SK-MEL-5 (cell line): ENCODE measurements around the gene PMAIP1. TPM values are rescaled to one million over a fixed set of nuclear protein-coding genes. Genes with fewer than 3 reads are reported as not detected.

ENCODE experiments used
- DNase-seq: peaks from one replicate; pipeline ENCODE4 v3.0.0-alpha.2; 2016; ENCODE audit warnings: low read depth, low spot score
- in situ Hi-C: cut with HindIII; loops from 2 replicates; pipeline ENCODE4 v1.10.0; 2016; ENCODE audit warnings: low sequenced_read_pairs, high pct_unique_total_duplicates, low pct_unique_long_range_greater_than_20kb
- total RNA-seq: library from RNA; depleted of rRNA; stranded (reverse); fragments of >200 nt; shearing (Covaris generic); gene quantifications from 2 replicates; pipeline ENCODE4 v1.2.3, GENCODE V29; 2014

PMAIP1 gene
- total RNA-seq, 1 experiment from 2014 or later, result 11.5 TPM

GRCh38 chr18:59906203-59906602, 6.4 kb downstream of the PMAIP1 start:
- in situ Hi-C loops, result no loop called here

DNA sequence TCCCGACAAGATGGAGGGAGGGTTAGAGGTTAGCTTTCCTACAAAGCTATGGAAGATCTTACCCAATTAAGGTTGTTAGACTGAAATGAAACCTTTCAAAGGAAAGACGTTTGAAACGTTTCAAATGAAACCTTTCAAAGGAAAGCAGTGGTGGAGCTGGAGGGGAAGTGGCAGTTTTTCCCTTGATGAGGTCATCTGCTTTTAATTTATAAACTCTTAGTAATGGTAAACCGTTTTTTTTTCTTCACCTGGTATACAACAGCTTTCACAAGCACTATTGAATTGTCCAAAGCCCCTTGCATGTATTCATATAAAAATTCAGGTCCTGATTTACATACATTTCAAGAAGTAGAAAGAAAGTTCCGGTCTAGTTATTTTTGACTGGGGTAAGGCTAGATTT, 7.4 kb downstream of the PMAIP1 start:
- in situ Hi-C loops, result no loop called here
- no peak for DNase-seq

More at GRCh38 chr18:59906203-59906602, 6.4 kb downstream of the PMAIP1 start:
- DNase-seq, result peak; percentile 46

GRCh38 chr18:59907660-59908059, 7.9 kb downstream of the PMAIP1 start:
- no peak for DNase-seq
- in situ Hi-C loops, result no loop called here

- in situ Hi-C loops, result no loop called here
- DNase-seq, result no peak
These were observed 9.0 kb downstream of the PMAIP1 start for GRCh38 chr18:59908799-59909198.

DNA sequence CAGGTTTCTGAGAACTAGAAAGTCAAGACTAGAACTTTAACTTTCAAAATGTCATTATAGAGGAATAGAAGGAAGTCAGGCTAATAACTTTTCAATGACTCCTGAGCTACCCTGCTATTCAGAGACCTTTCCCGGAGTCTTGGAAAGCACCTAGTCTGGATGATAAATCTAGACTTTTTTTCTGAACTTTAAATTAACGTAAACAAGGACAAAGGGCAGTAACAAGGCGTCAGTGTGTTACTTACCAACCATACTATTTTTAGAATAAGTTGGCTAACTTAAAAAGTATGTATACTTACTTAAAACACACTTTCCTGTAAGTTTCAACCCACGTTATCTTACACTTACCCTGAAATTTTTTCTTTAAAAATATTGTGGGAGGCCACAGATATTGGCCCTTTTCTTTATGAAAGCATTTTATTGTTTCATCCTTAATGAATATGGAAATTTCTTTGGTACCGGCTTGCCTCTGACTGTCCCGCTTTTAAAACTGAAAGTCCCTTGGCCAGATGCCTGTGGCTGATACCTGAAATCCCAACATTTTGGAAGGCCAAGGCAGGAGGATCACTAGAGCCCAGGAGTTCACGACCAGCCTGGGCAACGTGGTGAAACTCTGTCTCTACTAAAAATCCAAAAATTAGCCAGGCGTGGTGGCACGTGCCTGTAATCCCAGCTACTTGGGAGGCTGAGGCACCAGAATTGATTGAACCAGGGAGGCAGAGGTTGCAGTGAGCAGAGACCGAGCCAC, 9.7 kb downstream of the PMAIP1 start:
- no peak for DNase-seq
- in situ Hi-C loops, result no loop called here

GRCh38 chr18:59910967-59911366, 11.2 kb downstream of the PMAIP1 start:
- no peak for DNase-seq
- in situ Hi-C loops, result no loop called here

DNA sequence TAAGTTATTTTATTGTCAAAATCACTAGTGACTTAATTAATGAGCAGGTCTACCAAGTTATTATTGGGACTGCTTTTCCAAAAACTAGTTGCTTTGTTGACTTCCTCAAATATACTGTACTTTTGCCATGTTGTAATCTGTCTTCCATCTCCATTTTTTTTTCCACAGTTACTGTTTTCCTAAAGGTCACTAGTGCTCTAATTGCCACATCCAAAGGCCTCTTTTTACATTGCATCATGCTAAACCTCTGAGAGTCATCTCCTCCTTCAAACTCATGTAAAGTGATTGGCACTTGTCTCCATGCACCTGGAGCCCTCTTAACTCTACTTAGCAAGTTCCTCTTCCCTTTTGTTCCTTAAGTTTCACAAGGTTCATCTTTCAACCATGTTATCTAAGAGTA, 11.8 kb downstream of the PMAIP1 start:
- in situ Hi-C loops, result no loop called here
- DNase-seq, result no peak

- DNase-seq, result no peak
- in situ Hi-C loops, result no loop called here
These were observed 12.3 kb downstream of the PMAIP1 start for GRCh38 chr18:59912007-59912550.

DNA sequence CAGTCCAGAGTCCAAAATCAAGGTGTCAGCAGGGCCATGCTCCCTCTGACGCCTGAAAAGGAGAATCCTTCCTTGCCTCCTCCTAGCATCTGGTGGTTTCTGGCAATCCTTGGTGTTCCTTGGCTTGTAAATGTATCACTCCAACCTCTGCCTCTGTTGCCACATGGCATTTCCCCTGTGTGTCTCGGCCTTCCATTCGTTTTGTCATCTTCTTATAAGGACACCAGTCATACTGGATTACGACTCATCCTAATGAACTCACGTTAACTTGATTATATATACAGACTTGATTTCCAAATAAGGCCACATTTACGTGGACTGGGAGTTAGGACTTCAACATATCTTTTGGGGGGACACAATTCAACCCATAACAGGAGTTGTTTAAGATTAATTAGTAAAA, 15.8 kb downstream of the PMAIP1 start:
- in situ Hi-C loops, result no loop called here
- no peak for DNase-seq

DNA sequence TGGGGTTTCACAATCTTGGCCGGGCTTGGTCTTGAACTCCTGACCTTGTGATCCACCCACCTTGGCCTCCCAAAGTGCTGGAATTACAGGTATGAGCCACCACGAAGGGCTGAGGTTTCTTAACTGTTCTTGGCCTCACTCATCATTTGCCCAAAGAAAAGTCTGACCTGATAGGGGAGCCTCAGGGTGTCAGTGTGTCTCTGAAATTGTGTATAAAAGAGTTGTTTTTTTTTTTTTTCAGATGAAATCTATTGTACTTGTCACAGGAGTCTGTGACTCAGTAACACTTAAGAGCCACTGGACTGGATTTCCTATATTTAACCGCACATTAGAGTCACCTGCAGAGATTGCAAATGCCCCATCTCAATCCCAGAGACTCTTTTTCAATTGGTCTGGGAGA, 16.9 kb downstream of the PMAIP1 start:
- DNase-seq, result no peak
- in situ Hi-C loops, result no loop called here

DNA sequence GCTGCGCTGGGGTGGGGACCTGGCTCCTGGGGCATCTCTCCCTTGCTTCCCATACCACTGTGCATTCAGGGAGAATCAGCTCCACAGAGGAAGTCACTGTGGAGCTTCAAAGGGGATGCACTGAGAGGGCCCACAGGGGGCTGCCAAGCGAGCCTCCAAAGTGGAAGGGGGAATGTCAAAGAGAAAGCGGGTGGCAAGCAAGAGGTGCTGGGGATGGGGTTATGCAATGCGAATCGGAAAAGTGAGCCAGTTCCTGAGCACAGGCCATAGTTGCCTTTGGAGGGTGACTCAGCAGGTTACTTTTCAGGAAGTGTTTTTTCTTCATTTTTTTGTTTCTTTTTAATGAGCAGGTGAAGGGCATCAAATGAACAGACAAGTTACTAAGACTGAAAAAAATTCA, 17.6 kb downstream of the PMAIP1 start:
- in situ Hi-C loops, result no loop called here
- DNase-seq, result no peak

DNA sequence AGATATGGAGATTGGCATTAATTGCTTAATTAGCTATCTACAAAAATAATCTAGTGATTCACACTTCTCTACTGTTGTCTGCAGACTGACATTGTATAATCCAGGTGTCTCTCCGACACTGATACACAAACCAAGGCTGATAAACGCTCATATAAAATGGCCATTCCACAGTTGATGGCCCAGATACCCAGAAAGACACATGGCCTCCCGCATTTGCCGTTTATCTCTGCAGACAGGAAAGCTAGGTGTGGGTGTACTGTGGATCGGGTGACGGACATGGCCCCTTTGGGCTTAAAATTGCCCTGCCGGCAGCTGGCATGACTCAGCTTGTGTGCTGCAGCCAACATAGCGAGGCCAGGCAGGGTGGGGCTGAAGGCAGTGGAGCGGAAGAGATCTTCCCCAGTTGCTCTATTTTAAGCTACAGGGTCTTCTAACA, 18.5 kb downstream of the PMAIP1 start:
- in situ Hi-C loops, result no loop called here
- DNase-seq, result no peak

GRCh38 chr18:59918997-59919396, 19.2 kb downstream of the PMAIP1 start:
- in situ Hi-C loops, result no loop called here
- no peak for DNase-seq

DNA sequence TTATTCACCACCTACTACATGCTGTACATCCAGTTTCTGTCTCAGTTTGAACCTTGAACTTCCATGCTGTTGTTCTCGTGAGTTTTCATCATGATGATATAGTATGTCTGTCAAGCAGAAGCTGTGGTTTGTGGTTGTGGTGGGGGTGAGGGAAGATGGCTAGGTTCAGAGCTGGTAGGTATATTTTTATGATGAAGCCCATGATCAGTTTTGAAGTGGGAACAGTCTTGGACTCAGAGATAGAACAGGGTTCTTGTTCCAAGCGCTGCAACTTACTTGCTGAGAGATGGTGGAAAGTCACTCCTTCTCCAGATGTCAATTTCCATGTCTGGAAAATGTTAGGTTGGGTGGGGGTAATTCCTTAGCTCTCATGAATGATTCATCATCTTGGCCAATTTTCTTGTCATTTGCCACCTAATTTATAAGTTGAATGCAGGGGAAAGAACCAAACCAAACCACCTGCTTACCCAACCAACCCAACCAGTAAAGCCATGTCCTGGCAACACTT, 21.6 kb downstream of the PMAIP1 start:
- no peak for DNase-seq
- in situ Hi-C loops, result no loop called here

- in situ Hi-C loops, result no loop called here
- DNase-seq, result no peak
These were observed 23.9 kb downstream of the PMAIP1 start for GRCh38 chr18:59923539-59924196.

DNA sequence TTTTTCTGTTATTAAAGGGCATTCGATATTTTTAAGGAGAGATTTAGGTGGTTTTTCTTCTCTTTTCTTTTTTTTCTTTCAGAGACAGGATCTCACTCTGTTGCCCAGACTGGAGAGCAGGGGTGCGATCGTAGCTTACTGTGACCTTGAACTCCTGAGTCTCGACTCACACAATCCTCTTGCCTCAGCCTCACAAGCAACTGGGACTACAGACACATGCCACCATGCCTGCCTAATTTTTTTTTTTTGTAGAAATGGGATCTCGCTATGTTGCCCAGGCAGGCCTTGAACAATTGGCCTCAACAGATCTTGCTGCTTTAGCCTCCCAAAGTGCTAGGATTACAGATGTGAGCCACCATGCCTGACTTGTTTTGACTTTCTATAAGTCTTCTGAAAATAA, 26.3 kb downstream of the PMAIP1 start:
- in situ Hi-C loops, result no loop called here
- DNase-seq, result no peak

GRCh38 chr18:59927246-59927825, 27.5 kb downstream of the PMAIP1 start:
- no peak for DNase-seq
- in situ Hi-C loops, result no loop called here

GRCh38 chr18:59928201-59928600, 28.4 kb downstream of the PMAIP1 start:
- in situ Hi-C loops, result no loop called here

More at GRCh38 chr18:59928201-59928600, 28.4 kb downstream of the PMAIP1 start:
- no peak for DNase-seq
